ENCODE measurements around the gene BMPER.

BMPER gene

GRCh38 chr7:33904681-33905388 is 504 bp upstream of the BMPER start:
- TF ChIP-seq, protein P1, sequence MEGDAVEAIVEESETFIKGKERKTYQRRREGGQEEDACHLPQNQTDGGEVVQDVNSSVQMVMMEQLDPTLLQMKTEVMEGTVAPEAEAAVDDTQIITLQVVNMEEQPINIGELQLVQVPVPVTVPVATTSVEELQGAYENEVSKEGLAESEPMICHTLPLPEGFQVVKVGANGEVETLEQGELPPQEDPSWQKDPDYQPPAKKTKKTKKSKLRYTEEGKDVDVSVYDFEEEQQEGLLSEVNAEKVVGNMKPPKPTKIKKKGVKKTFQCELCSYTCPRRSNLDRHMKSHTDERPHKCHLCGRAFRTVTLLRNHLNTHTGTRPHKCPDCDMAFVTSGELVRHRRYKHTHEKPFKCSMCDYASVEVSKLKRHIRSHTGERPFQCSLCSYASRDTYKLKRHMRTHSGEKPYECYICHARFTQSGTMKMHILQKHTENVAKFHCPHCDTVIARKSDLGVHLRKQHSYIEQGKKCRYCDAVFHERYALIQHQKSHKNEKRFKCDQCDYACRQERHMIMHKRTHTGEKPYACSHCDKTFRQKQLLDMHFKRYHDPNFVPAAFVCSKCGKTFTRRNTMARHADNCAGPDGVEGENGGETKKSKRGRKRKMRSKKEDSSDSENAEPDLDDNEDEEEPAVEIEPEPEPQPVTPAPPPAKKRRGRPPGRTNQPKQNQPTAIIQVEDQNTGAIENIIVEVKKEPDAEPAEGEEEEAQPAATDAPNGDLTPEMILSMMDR (IDR thresholded peaks at IDR 0.05), result no peak

- TF ChIP-seq, protein P1 (IDR thresholded peaks at IDR 0.05), result no peak
Observed at GRCh38 chr7:33906697-33907096, 1.4 kb downstream of the BMPER start.

GRCh38 chr7:33907625-33908024 is 2.3 kb downstream of the BMPER start:
- TF ChIP-seq, protein P1 (IDR thresholded peaks at IDR 0.05), result no peak

- TF ChIP-seq, protein P1 (IDR thresholded peaks at IDR 0.05), result no peak
Observed at GRCh38 chr7:33909318-33909717, 4.0 kb downstream of the BMPER start.

GRCh38 chr7:33909755-33910154 is 4.4 kb downstream of the BMPER start:
- TF ChIP-seq, protein P1 (IDR thresholded peaks at IDR 0.05), result no peak

- TF ChIP-seq, protein P1 (IDR thresholded peaks at IDR 0.05), result no peak
Observed at GRCh38 chr7:33910756-33911155, 5.4 kb downstream of the BMPER start.

GRCh38 chr7:33916357-33917081 is 11.2 kb downstream of the BMPER start:
- TF ChIP-seq, protein P1 (IDR thresholded peaks at IDR 0.05), result no peak

Measured in LNCAP (cell line).